OCI-LY7 (cell line): ENCODE data around the gene HVCN1. TPM values are rescaled to one million over a fixed set of nuclear protein-coding genes. Genes with fewer than 3 reads are reported as not detected.

Source experiments
- BruUV-seq: library from RNA; stranded (reverse); fragments of 400-500 nt; replicated peaks from 2 replicates; lab custom pipeline; 2021; lab: Mats Ljungman, UMichigan
- CTCF ChIA-PET: fragments of 300-600 bp; sonication (Branson Sonifier 250); formaldehyde crosslinking; loops from one replicate; lab custom pipeline; 2022; ENCODE audit warnings: antibody characterized with exemption; ENCODE audit not compliant: unreplicated experiment; lab: Charles Lee
- POLR2A ChIA-PET: fragments of 300-600 bp; sonication (Branson Sonifier 250); formaldehyde crosslinking; loops from one replicate; lab custom pipeline; 2022; ENCODE audit warnings: antibody characterized with exemption; lab: Charles Lee
- DNase-seq: peaks from one replicate; pipeline ENCODE4 v3.0.0-alpha.2; 2015; ENCODE audit warnings: low spot score
- H2AFZ ChIP-seq: fragments of 200-600 bp; sonication (generic), shearing (Covaris generic); 2 replicates; pipeline ENCODE4 v1.6.1; 2014; ENCODE audit warnings: mild to moderate bottlenecking, antibody characterized with exemption, low read length, moderate library complexity
- H3K27ac ChIP-seq: fragments of 200-600 bp; sonication (generic); 2 replicates; pipeline ENCODE4 v1.5.1; 2014; ENCODE audit warnings: mixed run types, low read depth, mild to moderate bottlenecking, moderate library complexity, low read length, inconsistent platforms; ENCODE audit not compliant: poor library complexity, severe bottlenecking
- H3K36me3 ChIP-seq: fragments of 200-600 bp; sonication (generic); 2 replicates; pipeline ENCODE4 v1.6.1; 2014; ENCODE audit warnings: mild to moderate bottlenecking, antibody characterized with exemption, low read length, moderate library complexity, mixed read lengths; ENCODE audit not compliant: insufficient read depth
- H3K4me1 ChIP-seq: fragments of 200-600 bp; sonication (generic); 2 replicates; pipeline ENCODE4 v1.5.1; 2014; ENCODE audit warnings: mild to moderate bottlenecking, low read length; ENCODE audit not compliant: insufficient read depth, poor library complexity, severe bottlenecking
- H3K4me2 ChIP-seq: fragments of 200-600 bp; sonication (generic); 2 replicates; pipeline ENCODE4 v1.6.1; 2014; ENCODE audit warnings: mild to moderate bottlenecking, low read length
- H3K4me3 ChIP-seq: fragments of 200-600 bp; sonication (generic); 2 replicates; pipeline ENCODE4 v1.5.1; 2014; ENCODE audit warnings: mild to moderate bottlenecking, low read depth, low read length; ENCODE audit not compliant: poor library complexity, severe bottlenecking
- H3K79me2 ChIP-seq: fragments of 200-600 bp; sonication (generic); 2 replicates; pipeline ENCODE4 v1.6.1; 2016; ENCODE audit warnings: low read depth, mild to moderate bottlenecking, low read length, moderate library complexity, mixed read lengths; ENCODE audit not compliant: insufficient read depth
- H3K9me2 ChIP-seq: fragments of 200-600 bp; sonication (generic); 2 replicates; pipeline ENCODE4 v1.6.1; 2016; ENCODE audit warnings: mild to moderate bottlenecking, low read length, mixed read lengths; ENCODE audit not compliant: insufficient read depth
- H3K9me3 ChIP-seq: fragments of 200-600 bp; sonication (generic); 2 replicates; pipeline ENCODE4 v1.6.1; 2014; ENCODE audit warnings: mild to moderate bottlenecking, mixed run types, low read length, mixed read lengths
- H4K20me1 ChIP-seq: fragments of 200-600 bp; sonication (generic); 2 replicates; pipeline ENCODE4 v1.6.1; 2014; ENCODE audit warnings: mild to moderate bottlenecking, antibody characterized with exemption, low read length, moderate library complexity, mixed read lengths; ENCODE audit not compliant: insufficient read depth
- CTCF ChIP-seq: fragments of 200-600 bp; sonication (generic); conservative IDR thresholded peaks from 2 replicates; pipeline ENCODE4 v1.5.1; 2014; ENCODE audit warnings: mild to moderate bottlenecking, antibody characterized with exemption, low read length, moderate library complexity, mixed read lengths
- EZH2phosphoT487 ChIP-seq: fragments of 200-600 bp; sonication (generic); IDR thresholded peaks from 2 replicates; pipeline ENCODE4 v1.6.1; 2018; ENCODE audit warnings: low read depth, borderline replicate concordance, mild to moderate bottlenecking, mixed run types, antibody characterized with exemption, low read length, moderate library complexity, mixed read lengths
- intact Hi-C: fragments of 100-400 bp; cut with micrococcal nuclease; formaldehyde crosslinking; loops from one replicate; pipeline ENCODE4 v1.10.0; 2022; ENCODE audit not compliant: unreplicated experiment
- total RNA-seq, 2 experiments: library from RNA; depleted of rRNA in 1 of 2; stranded (reverse); fragments of >200 nt in 1 of 2; shearing (Covaris generic) in 1 of 2; gene quantifications; 2 replicates each; pipeline ENCODE4 v1.2.3, GENCODE V29; 2014 to 2022

HVCN1 gene
- total RNA-seq, 2 experiments from 2014 or later: 4.5 to 9.3 TPM

GRCh38 chr12:110717037-110717436 is 28.1 kb upstream of the HVCN1 start:
- Histone ChIP-seq H3K4me1 (peaks cover 3% of the 10 kb centered on the region), H2AFZ (no peak overlapping the region), H3K27ac (no peak overlapping the region), H4K20me1 (0 out of 2 replicates have a peak, but pooled peaks cover 3% of the 10 kb centered on the region), H3K4me2 (no peak overlapping the region), H3K79me2 (peaks cover 16% of the 10 kb centered on the region; the same call in 1 of the 2 replicates), H3K36me3 (peaks cover 60% of the 10 kb centered on the region), H3K9me2 (no peaks in the 10 kb centered on the region), H3K9me3 (no peaks in the 10 kb centered on the region), H3K4me3 (no peak overlapping the region)
- CTCF ChIA-PET: no interaction called here
- POLR2A ChIA-PET: interaction anchor here (0.6 kb wide), 1 partner anchor 83 kb away, joined by 4 read pairs; no protein-coding TSS in a partner anchor
- BruUV-seq: no TSS peak
- TF ChIP-seq EZH2phosphoT487 (no peak), CTCF (no peak)
- no peak for DNase-seq
- intact Hi-C loops: loop anchor here (5.0 kb wide), 1 partner anchor 110 kb away; no protein-coding TSS in a partner anchor

- CTCF ChIA-PET: no interaction called here
- Histone ChIP-seq H3K36me3 (0 out of 2 replicates have a peak, but pooled peaks cover 6% of the 10 kb centered on the region), H4K20me1 (no peaks in the 10 kb centered on the region), H3K4me2 (no peak overlapping the region), H2AFZ (no peak overlapping the region), H3K79me2 (no peaks in the 10 kb centered on the region), H3K9me2 (no peaks in the 10 kb centered on the region), H3K4me1 (peaks cover 4% of the 10 kb centered on the region), H3K4me3 (no peak overlapping the region), H3K9me3 (no peaks in the 10 kb centered on the region), H3K27ac (no peak overlapping the region)
- intact Hi-C loops: no loop called here
- no TSS peak for BruUV-seq
- TF ChIP-seq CTCF (no peak), EZH2phosphoT487 (no peak)
- POLR2A ChIA-PET: no interaction called here
- DNase-seq: no peak
Measured at GRCh38 chr12:110708917-110709316, 20.0 kb upstream of the HVCN1 start.

- H3K4me1 ChIP-seq: peaks cover 4% of the 10 kb centered on the region
- 0 out of 2 replicates have a peak, but pooled peaks cover 6% of the 10 kb centered on the region for H3K36me3 ChIP-seq
- intact Hi-C loops: no loop called here
- no peaks in the 10 kb centered on the region for H3K79me2 ChIP-seq
- H3K9me3 ChIP-seq: no peaks in the 10 kb centered on the region
- no peak overlapping the region for H3K4me3 ChIP-seq
- ChIA-PET CTCF (no interaction called here), POLR2A (interaction anchor here (0.6 to 1.2 kb wide), 6 partner anchors 27 to 961 kb away, joined by 3 to 6 read pairs (median 3); no protein-coding TSS in a partner anchor)
- no peak overlapping the region for H3K27ac ChIP-seq
- no peak overlapping the region for H3K4me2 ChIP-seq
- TF ChIP-seq CTCF: no peak
- no peak for TF ChIP-seq EZH2phosphoT487
- no peaks in the 10 kb centered on the region for H4K20me1 ChIP-seq
- no peak for DNase-seq
- H3K9me2 ChIP-seq: no peaks in the 10 kb centered on the region
- no peak overlapping the region for H2AFZ ChIP-seq
- no TSS peak for BruUV-seq
Measured at GRCh38 chr12:110705309-110705708, 16.4 kb upstream of the HVCN1 start.
